HEK293 (cell line): Measurements from ENCODE around the gene COPG2.
A peak's percentile ranks its signal among the peaks of the same experiment; 100 is the strongest.

Experiments
- EGR2 ChIP-seq: fragments of 450-650 bp; formaldehyde crosslinking; IDR thresholded peaks from 2 replicates; pipeline ENCODE4 v1.5.1; 2016; ENCODE audit warnings: low read depth, missing biosample characterization, missing genetic modification characterization
- GFI1B ChIP-seq: fragments of 450-650 bp; formaldehyde crosslinking; IDR thresholded peaks from 2 replicates; pipeline ENCODE4 v1.5.1; 2016; ENCODE audit warnings: missing biosample characterization, missing genetic modification characterization
- GLI4 ChIP-seq: fragments of 450-650 bp; formaldehyde crosslinking; IDR thresholded peaks from 2 replicates; pipeline ENCODE4 v1.5.1; 2016; ENCODE audit warnings: missing biosample characterization, missing genetic modification characterization
- GLIS1 ChIP-seq: fragments of 450-650 bp; formaldehyde crosslinking; IDR thresholded peaks from 2 replicates; pipeline ENCODE4 v1.5.1; 2016; ENCODE audit warnings: missing biosample characterization, missing genetic modification characterization
- KLF16 ChIP-seq: fragments of 450-650 bp; formaldehyde crosslinking; IDR thresholded peaks from 2 replicates; pipeline ENCODE4 v1.5.1; 2017; ENCODE audit warnings: missing biosample characterization, missing genetic modification characterization
- KLF7 ChIP-seq: fragments of 450-650 bp; formaldehyde crosslinking; IDR thresholded peaks from 2 replicates; pipeline ENCODE4 v1.5.1; 2016; ENCODE audit warnings: missing biosample characterization, missing genetic modification characterization, borderline replicate concordance
- PRDM10 ChIP-seq: fragments of 450-650 bp; formaldehyde crosslinking; IDR thresholded peaks from 2 replicates; pipeline ENCODE4 v1.5.1; 2016; ENCODE audit warnings: missing biosample characterization, missing genetic modification characterization
- YY1 ChIP-seq: fragments of 450-650 bp; formaldehyde crosslinking; IDR thresholded peaks from 2 replicates; pipeline ENCODE4 v1.5.1; 2018; ENCODE audit warnings: missing biosample characterization, missing genetic modification characterization
- ZBTB10 ChIP-seq: fragments of 450-650 bp; formaldehyde crosslinking; IDR thresholded peaks from 2 replicates; pipeline ENCODE4 v1.5.1; 2016; ENCODE audit warnings: missing biosample characterization, missing genetic modification characterization
- ZBTB11 ChIP-seq: fragments of 450-650 bp; formaldehyde crosslinking; conservative IDR thresholded peaks from 2 replicates; pipeline ENCODE4 v1.5.1; 2016; ENCODE audit warnings: low read depth, missing biosample characterization, missing genetic modification characterization
- ZBTB20 ChIP-seq: fragments of 450-650 bp; formaldehyde crosslinking; IDR thresholded peaks from 2 replicates; pipeline ENCODE4 v1.5.1; 2016; ENCODE audit warnings: missing biosample characterization, missing genetic modification characterization
- ZBTB8A ChIP-seq: fragments of 450-650 bp; formaldehyde crosslinking; IDR thresholded peaks from 2 replicates; pipeline ENCODE4 v1.5.1; 2016; ENCODE audit warnings: missing biosample characterization, missing genetic modification characterization
- ZEB2 ChIP-seq: fragments of 450-650 bp; formaldehyde crosslinking; IDR thresholded peaks from 2 replicates; pipeline ENCODE4 v1.5.1; 2016; ENCODE audit warnings: missing biosample characterization, missing genetic modification characterization
- ZIC2 ChIP-seq: fragments of 450-650 bp; formaldehyde crosslinking; IDR thresholded peaks from 2 replicates; pipeline ENCODE4 v1.5.1; 2016; ENCODE audit warnings: missing biosample characterization, missing genetic modification characterization
- ZNF140 ChIP-seq: fragments of 450-650 bp; formaldehyde crosslinking; IDR thresholded peaks from 2 replicates; pipeline ENCODE4 v1.5.1; 2016; ENCODE audit warnings: missing biosample characterization, missing genetic modification characterization
- ZNF2 ChIP-seq: fragments of 450-650 bp; formaldehyde crosslinking; IDR thresholded peaks from 2 replicates; pipeline ENCODE4 v1.5.1; 2016; ENCODE audit warnings: missing biosample characterization, missing genetic modification characterization
- ZNF335 ChIP-seq: fragments of 450-650 bp; formaldehyde crosslinking; conservative IDR thresholded peaks from 2 replicates; pipeline ENCODE4 v1.5.1; 2016; ENCODE audit warnings: missing biosample characterization, missing genetic modification characterization
- ZNF341 ChIP-seq: fragments of 450-650 bp; formaldehyde crosslinking; IDR thresholded peaks from 2 replicates; pipeline ENCODE4; 2016; ENCODE audit warnings: low read depth, missing biosample characterization, missing genetic modification characterization
- ZNF391 ChIP-seq: fragments of 450-650 bp; formaldehyde crosslinking; IDR thresholded peaks from 2 replicates; pipeline ENCODE4 v1.5.1; 2016; ENCODE audit warnings: low read depth, missing biosample characterization, missing genetic modification characterization, borderline replicate concordance
- ZNF423 ChIP-seq: fragments of 450-650 bp; formaldehyde crosslinking; IDR thresholded peaks from 2 replicates; pipeline ENCODE4 v1.5.1; 2016; ENCODE audit warnings: missing biosample characterization, missing genetic modification characterization
- ZNF449 ChIP-seq: fragments of 450-650 bp; formaldehyde crosslinking; IDR thresholded peaks from 2 replicates; pipeline ENCODE4 v1.5.1; 2017; ENCODE audit warnings: missing biosample characterization, mild to moderate bottlenecking, missing genetic modification characterization, moderate library complexity
- ZNF610 ChIP-seq: fragments of 450-650 bp; formaldehyde crosslinking; IDR thresholded peaks from 2 replicates; pipeline ENCODE4 v1.5.1; 2016; ENCODE audit warnings: missing biosample characterization, missing genetic modification characterization, borderline replicate concordance
- ZNF692 ChIP-seq: fragments of 450-650 bp; formaldehyde crosslinking; IDR thresholded peaks from 2 replicates; pipeline ENCODE4 v1.5.1; 2016; ENCODE audit warnings: missing biosample characterization, missing genetic modification characterization
- ZNF777 ChIP-seq: fragments of 450-650 bp; formaldehyde crosslinking; IDR thresholded peaks from 2 replicates; pipeline ENCODE4 v1.5.1; 2017; ENCODE audit warnings: missing biosample characterization, missing genetic modification characterization, borderline replicate concordance
- ZSCAN16 ChIP-seq: fragments of 450-650 bp; formaldehyde crosslinking; IDR thresholded peaks from 2 replicates; pipeline ENCODE4 v1.5.1; 2016; ENCODE audit warnings: missing biosample characterization, missing genetic modification characterization
- ZXDB ChIP-seq: fragments of 450-650 bp; formaldehyde crosslinking; IDR thresholded peaks from 2 replicates; pipeline ENCODE4 v1.5.1; 2016; ENCODE audit warnings: missing biosample characterization, missing genetic modification characterization

Gene COPG2

DNA sequence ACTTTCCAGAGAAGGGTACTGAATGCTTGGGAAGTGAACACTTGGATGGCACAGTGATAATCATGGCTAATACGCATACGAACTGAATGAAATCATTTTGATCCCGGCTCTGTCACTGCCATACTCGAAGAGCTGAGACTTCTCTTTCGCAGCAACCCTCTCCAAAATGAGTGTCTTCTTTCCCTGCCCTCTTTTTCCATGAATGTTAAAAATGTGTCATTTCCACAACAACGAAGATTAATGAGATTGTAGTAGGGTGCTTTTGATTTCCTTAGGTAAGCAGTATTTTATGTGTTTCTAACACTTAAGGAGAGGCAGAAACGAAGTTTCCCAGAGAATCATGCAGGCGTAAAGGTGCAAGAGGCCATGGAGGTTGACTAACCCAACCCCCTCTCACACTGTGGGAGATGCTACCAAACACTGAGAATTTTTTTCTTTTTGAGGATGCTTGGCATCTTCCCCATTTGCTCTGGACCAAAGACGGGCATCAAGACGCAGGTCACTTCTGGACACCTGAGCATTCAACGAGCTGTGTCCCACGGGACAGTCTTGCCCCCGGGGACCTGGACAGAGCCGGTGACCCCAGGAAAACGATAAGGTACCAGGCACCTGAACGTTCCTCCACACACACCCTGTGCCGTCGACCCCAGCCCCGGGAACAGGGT, 823 bp downstream of the COPG2 start (continued):
- TF ChIP-seq ZNF610 (tag by site-specific recombination), result no peak
- peak; percentile 90 for TF ChIP-seq ZNF335 (tag by site-specific recombination)
- peak; percentile 52; the same call in 1 of the 2 replicates for TF ChIP-seq ZIC2 (tag by site-specific recombination)
- TF ChIP-seq ZNF692 (tag by site-specific recombination), result no peak
- 0 out of 2 replicates have a peak, but pooled peaks have one; percentile 29 for TF ChIP-seq ZBTB8A (tag by site-specific recombination)
- no peak for TF ChIP-seq ZNF140 (tag by site-specific recombination)
- TF ChIP-seq ZEB2 (tag by site-specific recombination), result no peak
- no peak for TF ChIP-seq ZNF449 (tag by site-specific recombination)
- TF ChIP-seq ZNF2, result peak; percentile 47; the same call in 1 of the 2 replicates
- TF ChIP-seq ZBTB20 (tag by site-specific recombination), result peak; percentile 26; the same call in 1 of the 2 replicates
- no peak for TF ChIP-seq GFI1B
- 0 out of 2 replicates have a peak, but pooled peaks have one; percentile 44 for TF ChIP-seq ZBTB10 (tag by site-specific recombination)
- TF ChIP-seq ZNF423, result peak; percentile 85
- TF ChIP-seq ZNF777, result peak; percentile 25; the same call in 1 of the 2 replicates
- no peak for TF ChIP-seq KLF16 (tag by site-specific recombination)
- TF ChIP-seq ZBTB11 (tag by site-specific recombination), result no peak
- no peak for TF ChIP-seq GLIS1
- no peak for TF ChIP-seq KLF7 (tag by site-specific recombination)
- no peak for TF ChIP-seq EGR2 (tag by site-specific recombination)
- TF ChIP-seq PRDM10, result peak; percentile 20; the same call in 1 of the 2 replicates
- no peak for TF ChIP-seq YY1 (tag by site-specific recombination)
- TF ChIP-seq ZNF391, result no peak
- no peak for TF ChIP-seq ZSCAN16 (tag by site-specific recombination)
- TF ChIP-seq GLI4 (tag by site-specific recombination), result peak; percentile 72; the same call in 1 of the 2 replicates
- TF ChIP-seq ZXDB (tag by site-specific recombination), result no peak; the same call in 1 of the 2 replicates
- TF ChIP-seq ZNF341 (tag by site-specific recombination), result no peak
